BJ (cell line): ENCODE data around the gene TNFRSF13B. TPM values are rescaled to one million over a fixed set of nuclear protein-coding genes. Genes with fewer than 3 reads are reported as not detected.

Experiments
- CTCF ChIA-PET: fragments of 350-600 bp; formaldehyde crosslinking; extraction: SDS; loops from one replicate; lab custom pipeline; 2021; ENCODE audit warnings: antibody characterized with exemption, inconsistent platforms; lab: Yijun Ruan, JAX
- POLR2A ChIA-PET: fragments of 300-600 bp; sonication (Branson Sonifier 250); formaldehyde crosslinking; extraction: SDS; loops from one replicate; lab custom pipeline; 2021; ENCODE audit warnings: antibody characterized with exemption; lab: Charles Lee
- DNase-seq: peaks from one replicate; pipeline ENCODE4 v3.0.0-alpha.2; 2011; ENCODE audit warnings: low read depth
- H3K27me3 ChIP-seq: 2 replicates; pipeline ENCODE4 v1.6.0; 2011; ENCODE audit warnings: low read length; ENCODE audit not compliant: control insufficient read depth, insufficient read depth
- H3K36me3 ChIP-seq: 2 replicates; pipeline ENCODE4 v1.5.1; 2011; ENCODE audit warnings: low read length; ENCODE audit not compliant: control insufficient read depth, insufficient read depth
- H3K4me3 ChIP-seq: 2 replicates; pipeline ENCODE4 v1.5.1; 2011; ENCODE audit warnings: low read depth, mild to moderate bottlenecking, control low read depth, low read length
- polyA plus RNA-seq: library from polyadenylated mRNA; depleted of rRNA; stranded (reverse); fragments of >200 nt; gene quantifications from 2 replicates; pipeline ENCODE4 v1.2.3, GENCODE V29; 2011
- TF ChIP-seq, protein P1 (sequence below): IDR thresholded peaks from 2 replicates; pipeline ENCODE4 v1.5.1; 2011; ENCODE audit warnings: low read depth, mild to moderate bottlenecking, control low read depth, inconsistent platforms, low read length, moderate library complexity; ENCODE audit not compliant: insufficient read depth

TNFRSF13B gene
- polyA plus RNA-seq, 1 experiment, result not detected

- ChIA-PET POLR2A (no interaction called here), CTCF (no interaction called here)
- peaks cover 13% of the 10 kb centered on the region for H3K27me3 ChIP-seq
- H3K4me3 ChIP-seq, result no peak overlapping the region
- H3K36me3 ChIP-seq, result no peaks in the 10 kb centered on the region
- DNase-seq, result no peak
- TF ChIP-seq, protein P1, sequence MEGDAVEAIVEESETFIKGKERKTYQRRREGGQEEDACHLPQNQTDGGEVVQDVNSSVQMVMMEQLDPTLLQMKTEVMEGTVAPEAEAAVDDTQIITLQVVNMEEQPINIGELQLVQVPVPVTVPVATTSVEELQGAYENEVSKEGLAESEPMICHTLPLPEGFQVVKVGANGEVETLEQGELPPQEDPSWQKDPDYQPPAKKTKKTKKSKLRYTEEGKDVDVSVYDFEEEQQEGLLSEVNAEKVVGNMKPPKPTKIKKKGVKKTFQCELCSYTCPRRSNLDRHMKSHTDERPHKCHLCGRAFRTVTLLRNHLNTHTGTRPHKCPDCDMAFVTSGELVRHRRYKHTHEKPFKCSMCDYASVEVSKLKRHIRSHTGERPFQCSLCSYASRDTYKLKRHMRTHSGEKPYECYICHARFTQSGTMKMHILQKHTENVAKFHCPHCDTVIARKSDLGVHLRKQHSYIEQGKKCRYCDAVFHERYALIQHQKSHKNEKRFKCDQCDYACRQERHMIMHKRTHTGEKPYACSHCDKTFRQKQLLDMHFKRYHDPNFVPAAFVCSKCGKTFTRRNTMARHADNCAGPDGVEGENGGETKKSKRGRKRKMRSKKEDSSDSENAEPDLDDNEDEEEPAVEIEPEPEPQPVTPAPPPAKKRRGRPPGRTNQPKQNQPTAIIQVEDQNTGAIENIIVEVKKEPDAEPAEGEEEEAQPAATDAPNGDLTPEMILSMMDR, result no peak
Measured at GRCh38 chr17:16933317-16934132, 38.4 kb downstream of the TNFRSF13B start.

DNA sequence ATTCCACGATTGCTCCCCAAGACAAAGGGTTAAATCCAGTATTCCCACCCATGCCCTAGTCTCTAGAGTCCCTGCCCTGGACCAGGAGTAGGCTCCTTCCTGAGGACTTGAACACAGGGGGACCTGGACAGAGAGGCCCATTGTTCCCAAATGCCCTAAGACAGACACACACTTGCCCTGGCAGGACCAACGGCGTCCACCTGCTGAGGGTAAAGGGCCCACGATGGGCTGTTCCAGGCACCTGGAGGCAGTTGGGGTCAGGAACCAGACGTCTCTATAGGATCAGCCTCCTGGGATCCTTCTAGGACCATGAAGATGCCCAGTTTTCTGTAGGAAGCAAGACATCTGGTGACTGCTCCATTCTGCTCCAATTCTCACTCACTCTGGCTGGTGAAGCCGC, 39.3 kb downstream of the TNFRSF13B start:
- POLR2A ChIA-PET, result no interaction called here
- Histone ChIP-seq H3K27me3 (peaks cover 13% of the 10 kb centered on the region), H3K36me3 (no peaks in the 10 kb centered on the region), H3K4me3 (no peak overlapping the region)
- DNase-seq, result no peak
- TF ChIP-seq, protein P1, result no peak
- CTCF ChIA-PET, result no interaction called here

DNA sequence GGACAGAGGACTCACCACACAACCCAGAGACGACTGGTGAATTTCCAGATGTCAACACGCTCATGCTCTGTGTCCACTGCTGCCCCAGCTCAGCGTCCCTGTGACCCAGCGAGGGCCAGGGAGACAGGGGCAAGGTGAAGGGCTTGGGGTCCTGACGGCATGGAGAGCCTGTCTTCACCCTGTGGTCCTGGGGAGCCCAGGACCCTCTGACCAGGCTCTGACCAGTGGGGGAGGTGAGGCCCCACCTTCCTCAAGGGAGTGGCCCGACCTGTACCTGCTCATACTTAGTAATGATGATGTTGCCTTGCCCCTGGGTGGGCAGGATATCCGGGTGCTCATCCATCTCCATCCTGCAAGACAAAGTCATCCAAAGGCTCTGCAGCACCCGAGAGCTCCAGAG, 39.8 kb downstream of the TNFRSF13B start:
- no peak for DNase-seq
- peaks cover 13% of the 10 kb centered on the region for H3K27me3 ChIP-seq
- H3K36me3 ChIP-seq, result no peaks in the 10 kb centered on the region
- TF ChIP-seq, protein P1, result no peak
- POLR2A ChIA-PET, result no interaction called here
- no peak overlapping the region for H3K4me3 ChIP-seq
- CTCF ChIA-PET, result no interaction called here

- ChIA-PET POLR2A (no interaction called here), CTCF (no interaction called here)
- Histone ChIP-seq H3K36me3 (no peaks in the 10 kb centered on the region), H3K4me3 (no peak overlapping the region), H3K27me3 (peaks cover 13% of the 10 kb centered on the region)
- TF ChIP-seq, protein P1, result no peak
- DNase-seq, result no peak
Measured at GRCh38 chr17:16931318-16932060, 40.4 kb downstream of the TNFRSF13B start.

DNA sequence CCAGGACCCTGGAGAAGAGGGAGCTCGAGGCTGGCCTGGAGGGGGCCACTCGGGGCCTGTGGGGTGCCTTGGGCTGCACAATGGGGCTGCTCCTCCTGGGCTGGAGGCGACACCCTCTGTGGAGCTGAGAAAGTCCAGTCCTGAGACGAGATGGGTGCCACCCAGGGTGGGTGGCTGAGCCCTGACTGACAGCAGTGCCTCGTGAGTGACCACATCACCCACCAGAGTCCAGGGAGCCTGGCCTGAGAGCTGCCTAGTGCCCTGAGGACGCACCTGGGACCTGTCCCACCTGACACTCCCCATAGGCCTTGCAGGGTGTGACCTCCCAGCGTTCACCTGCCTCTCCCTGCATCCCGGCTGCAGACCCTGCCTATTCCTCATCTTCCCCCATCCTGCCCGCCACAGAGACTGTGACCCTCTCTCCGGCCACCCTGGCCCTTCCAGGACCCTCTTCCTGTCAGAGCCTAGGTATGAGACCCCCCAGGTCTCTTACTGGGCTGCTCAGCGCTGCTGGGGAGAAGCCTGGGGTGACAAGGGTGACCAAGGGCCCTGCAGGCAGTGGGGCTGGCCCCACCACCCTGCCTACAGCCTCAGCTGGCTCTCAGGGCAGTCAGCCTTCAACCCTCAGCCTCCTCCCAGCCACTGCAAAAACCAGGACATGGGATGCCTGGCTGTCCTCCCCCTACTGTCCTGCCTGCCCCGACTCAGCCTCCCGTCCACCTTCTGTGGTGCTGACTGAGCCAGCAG, 41.2 kb downstream of the TNFRSF13B start:
- DNase-seq, result no peak
- TF ChIP-seq, protein P1, result no peak
- POLR2A ChIA-PET, result no interaction called here
- peaks cover 12% of the 10 kb centered on the region for H3K27me3 ChIP-seq
- H3K4me3 ChIP-seq, result no peak overlapping the region
- CTCF ChIA-PET, result no interaction called here
- no peaks in the 10 kb centered on the region for H3K36me3 ChIP-seq
